ENCODE data around the gene ETFRF1. TPM values are rescaled to one million over a fixed set of nuclear protein-coding genes. Genes with fewer than 3 reads are reported as not detected.

ETFRF1 gene
- total RNA-seq, 1 experiment from 2014 or later: 8.4 TPM

DNA sequence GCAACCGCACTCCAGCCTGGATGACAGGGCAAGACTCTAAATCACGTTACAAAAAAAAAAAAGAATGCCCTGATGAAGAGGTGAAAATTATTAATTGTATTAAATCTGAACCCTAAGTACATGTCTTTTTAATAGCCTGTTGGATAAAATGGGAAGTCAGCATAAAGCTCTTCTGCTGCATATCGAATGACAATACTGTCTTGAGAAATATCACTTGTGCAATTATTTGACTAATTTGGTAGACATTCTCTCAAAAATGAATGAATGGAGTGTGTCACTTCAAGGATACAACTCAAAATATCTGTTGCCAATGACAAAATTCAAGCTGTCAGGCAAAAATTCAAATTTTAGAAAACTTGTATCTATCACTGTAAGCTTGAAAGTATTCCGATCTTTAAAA is 39.0 kb upstream of the ETFRF1 start:
- CTCF ChIA-PET: interaction anchor here (2.2 to 3.7 kb wide), 2 partner anchors 12 to 164 kb away, joined by 7 to 31 read pairs; no protein-coding TSS in a partner anchor
- no peak overlapping the region for H3K27ac ChIP-seq (ENCODE audit: low read depth, low read length)
- no peaks in the 10 kb centered on the region for H3K79me2 ChIP-seq (ENCODE audit: insufficient read depth, low read length)
- no peaks in the 10 kb centered on the region for H3K27me3 ChIP-seq (ENCODE audit: insufficient read depth, low read length)
- H3K9me3 ChIP-seq (ENCODE audit: control insufficient read depth in 1 of 2, insufficient read depth in 1 of 2, low read depth in 1 of 2, low read length in 2 of 2): no peaks in the 10 kb centered on the region
- ATAC-seq (no peak), DNase-seq (ENCODE audit: low read depth, low spot score) (no peak)
- no peaks in the 10 kb centered on the region for H4K20me1 ChIP-seq (ENCODE audit: insufficient read depth)
- BruUV-seq (replicated peaks): no TSS peak
- no peak overlapping the region for H3K9ac ChIP-seq (ENCODE audit: low read length)
- H3K4me1 ChIP-seq (ENCODE audit: control insufficient read depth in 1 of 2, insufficient read depth in 2 of 2, low read length in 2 of 2): no peaks in the 10 kb centered on the region
- H3K36me3 ChIP-seq (ENCODE audit: control insufficient read depth in 1 of 2, insufficient read depth in 2 of 2, low read length in 2 of 2): no peaks in the 10 kb centered on the region
- H2AFZ ChIP-seq (ENCODE audit: low read depth, low read length, poor library complexity, severe bottlenecking): no peak overlapping the region
- POLR2A ChIA-PET: no interaction called here
- RAD21 ChIA-PET (ENCODE audit: low non-redundant PET in 1 of 2, low total read pairs in 2 of 2, uncharacterized antibody in 2 of 2, unreplicated experiment in 2 of 2): no interaction called here
- no peak overlapping the region for H3K4me3 ChIP-seq (replicated peaks in 1 of 2; ENCODE audit: low read depth in 1 of 2, low read length in 2 of 2)
- TF ChIP-seq EZH2phosphoT487 (IDR thresholded peaks at IDR 0.05; ENCODE audit: borderline replicate concordance): no peak
- no peak for TF ChIP-seq POLR2AphosphoS5 (IDR thresholded peaks at IDR 0.05; ENCODE audit: low read depth, low read length)
- TF ChIP-seq EZH2 (IDR thresholded peaks at IDR 0.05): no peak
- TF ChIP-seq ZFX (IDR thresholded peaks at IDR 0.05): no peak
- no peak for TF ChIP-seq CBX3 (IDR thresholded peaks at IDR 0.05; ENCODE audit: low read depth)
- no peak for TF ChIP-seq CEBPB (IDR thresholded peaks at IDR 0.05; ENCODE audit: low read depth)
- TF ChIP-seq TCF7L2 (IDR thresholded peaks at IDR 0.05; ENCODE audit: borderline replicate concordance, extremely low read depth, insufficient read depth, insufficient read length): no peak
- TF ChIP-seq, protein P1, sequence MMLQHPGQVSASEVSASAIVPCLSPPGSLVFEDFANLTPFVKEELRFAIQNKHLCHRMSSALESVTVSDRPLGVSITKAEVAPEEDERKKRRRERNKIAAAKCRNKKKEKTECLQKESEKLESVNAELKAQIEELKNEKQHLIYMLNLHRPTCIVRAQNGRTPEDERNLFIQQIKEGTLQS (IDR thresholded peaks at IDR 0.05): no peak
- TF ChIP-seq ELF1 (IDR thresholded peaks at IDR 0.05; ENCODE audit: borderline replicate concordance, low read depth): no peak
- no peak for TF ChIP-seq JUND (IDR thresholded peaks at IDR 0.05)
- TF ChIP-seq, protein P2, sequence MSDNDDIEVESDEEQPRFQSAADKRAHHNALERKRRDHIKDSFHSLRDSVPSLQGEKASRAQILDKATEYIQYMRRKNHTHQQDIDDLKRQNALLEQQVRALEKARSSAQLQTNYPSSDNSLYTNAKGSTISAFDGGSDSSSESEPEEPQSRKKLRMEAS (IDR thresholded peaks at IDR 0.05): no peak
- intact Hi-C loops (cut with micrococcal nuclease): no loop called here
- no peak overlapping the region for H3K4me2 ChIP-seq (ENCODE audit: low read length)
- H3K9me2 ChIP-seq (ENCODE audit: insufficient read depth): no peaks in the 10 kb centered on the region

DNA sequence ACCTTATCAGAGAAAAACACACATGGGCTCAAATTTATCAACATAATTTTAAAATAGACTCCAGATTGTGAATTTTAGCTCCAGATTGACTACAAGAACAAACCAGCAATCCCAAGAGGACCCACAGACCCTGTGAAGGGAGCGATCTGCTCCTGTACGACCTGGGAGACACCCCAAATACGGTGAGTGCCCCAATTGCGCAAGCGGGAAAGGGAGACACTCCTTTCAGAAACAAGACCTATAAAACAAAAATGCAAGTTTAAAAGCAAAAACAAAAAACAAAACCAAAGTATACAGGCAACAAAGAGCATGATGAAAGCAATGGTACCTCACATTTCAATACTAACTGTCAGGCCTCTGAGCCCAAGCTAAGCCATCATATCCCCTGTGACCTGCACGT is 32.2 kb upstream of the ETFRF1 start:
- H3K27ac ChIP-seq (ENCODE audit: low read depth, low read length): no peak overlapping the region
- no TSS peak for BruUV-seq (replicated peaks)
- H3K4me2 ChIP-seq (ENCODE audit: low read length): no peak overlapping the region
- no peaks in the 10 kb centered on the region for H3K79me2 ChIP-seq (ENCODE audit: insufficient read depth, low read length)
- no peaks in the 10 kb centered on the region for H4K20me1 ChIP-seq (ENCODE audit: insufficient read depth)
- H3K4me3 ChIP-seq (replicated peaks in 1 of 2; ENCODE audit: low read depth in 1 of 2, low read length in 2 of 2): no peak overlapping the region
- no peak overlapping the region for H3K9ac ChIP-seq (ENCODE audit: low read length)
- H3K27me3 ChIP-seq (ENCODE audit: insufficient read depth, low read length): no peaks in the 10 kb centered on the region
- ChIA-PET RAD21 (ENCODE audit: low non-redundant PET in 1 of 2, low total read pairs in 2 of 2, uncharacterized antibody in 2 of 2, unreplicated experiment in 2 of 2) (no interaction called here), POLR2A (no interaction called here), CTCF (no interaction called here)
- ATAC-seq (no peak), DNase-seq (ENCODE audit: low read depth, low spot score) (no peak)
- TF ChIP-seq, protein P1 (IDR thresholded peaks at IDR 0.05): no peak
- no peak for TF ChIP-seq EZH2 (IDR thresholded peaks at IDR 0.05)
- no peak for TF ChIP-seq YY1 (IDR thresholded peaks at IDR 0.05; ENCODE audit: extremely low read depth, insufficient replicate concordance, low read depth, low read length)
- TF ChIP-seq TCF7L2 (IDR thresholded peaks at IDR 0.05; ENCODE audit: borderline replicate concordance, extremely low read depth, insufficient read depth, insufficient read length): no peak
- TF ChIP-seq EGR1 (IDR thresholded peaks at IDR 0.05; ENCODE audit: low read depth): no peak
- no peak for TF ChIP-seq RAD21 (IDR thresholded peaks at IDR 0.05; ENCODE audit: low read depth)
- no peak for TF ChIP-seq ZFX (IDR thresholded peaks at IDR 0.05)
- TF ChIP-seq JUND (IDR thresholded peaks at IDR 0.05): no peak
- TF ChIP-seq, protein P3, sequence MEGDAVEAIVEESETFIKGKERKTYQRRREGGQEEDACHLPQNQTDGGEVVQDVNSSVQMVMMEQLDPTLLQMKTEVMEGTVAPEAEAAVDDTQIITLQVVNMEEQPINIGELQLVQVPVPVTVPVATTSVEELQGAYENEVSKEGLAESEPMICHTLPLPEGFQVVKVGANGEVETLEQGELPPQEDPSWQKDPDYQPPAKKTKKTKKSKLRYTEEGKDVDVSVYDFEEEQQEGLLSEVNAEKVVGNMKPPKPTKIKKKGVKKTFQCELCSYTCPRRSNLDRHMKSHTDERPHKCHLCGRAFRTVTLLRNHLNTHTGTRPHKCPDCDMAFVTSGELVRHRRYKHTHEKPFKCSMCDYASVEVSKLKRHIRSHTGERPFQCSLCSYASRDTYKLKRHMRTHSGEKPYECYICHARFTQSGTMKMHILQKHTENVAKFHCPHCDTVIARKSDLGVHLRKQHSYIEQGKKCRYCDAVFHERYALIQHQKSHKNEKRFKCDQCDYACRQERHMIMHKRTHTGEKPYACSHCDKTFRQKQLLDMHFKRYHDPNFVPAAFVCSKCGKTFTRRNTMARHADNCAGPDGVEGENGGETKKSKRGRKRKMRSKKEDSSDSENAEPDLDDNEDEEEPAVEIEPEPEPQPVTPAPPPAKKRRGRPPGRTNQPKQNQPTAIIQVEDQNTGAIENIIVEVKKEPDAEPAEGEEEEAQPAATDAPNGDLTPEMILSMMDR (IDR thresholded peaks at IDR 0.05 in 2 of 3, conservative IDR thresholded peaks at IDR 0.05 in 1 of 3; ENCODE audit: borderline replicate concordance in 1 of 3, insufficient read depth in 1 of 3, low read depth in 2 of 3, low read length in 2 of 3): no peak
- TF ChIP-seq CBX3 (IDR thresholded peaks at IDR 0.05; ENCODE audit: low read depth): no peak
- no peak overlapping the region for H2AFZ ChIP-seq (ENCODE audit: low read depth, low read length, poor library complexity, severe bottlenecking)
- no peaks in the 10 kb centered on the region for H3K9me2 ChIP-seq (ENCODE audit: insufficient read depth)
- H3K4me1 ChIP-seq (ENCODE audit: control insufficient read depth in 1 of 2, insufficient read depth in 2 of 2, low read length in 2 of 2): no peaks in the 10 kb centered on the region
- intact Hi-C loops (cut with micrococcal nuclease): loop anchor here (5.0 kb wide), 1 partner anchor 464 kb away; no protein-coding TSS in a partner anchor
- H3K9me3 ChIP-seq (ENCODE audit: control insufficient read depth in 1 of 2, insufficient read depth in 1 of 2, low read depth in 1 of 2, low read length in 2 of 2): no peaks in the 10 kb centered on the region
- H3K36me3 ChIP-seq (ENCODE audit: control insufficient read depth in 1 of 2, insufficient read depth in 2 of 2, low read length in 2 of 2): no peaks in the 10 kb centered on the region
